Brain microvascular endothelial cell (primary cell): ENCODE measurements around the gene ENTPD7.
"Not testable (repeated sequence)": the region's sequence is repeated elsewhere in the genome, so short reads cannot be mapped to it uniquely, and the experiment has no call there.

ENCODE experiments used
- DNase-seq: peaks from one replicate; pipeline ENCODE4 v3.0.0-alpha.2; 2020
- H3K27ac ChIP-seq: fragments of 250-450 bp; sonication (Bioruptor Pico); 2 replicates; pipeline ENCODE4 v1.5.1; 2020; ENCODE audit warnings: mild to moderate bottlenecking, moderate library complexity
- H3K27me3 ChIP-seq: fragments of 250-450 bp; sonication (Bioruptor Pico); replicated peaks from 2 replicates; pipeline ENCODE4 v1.5.1; 2020; ENCODE audit warnings: mild to moderate bottlenecking
- H3K36me3 ChIP-seq: fragments of 250-450 bp; sonication (Bioruptor Pico); replicated peaks from 2 replicates; pipeline ENCODE4 v1.5.1; 2020; ENCODE audit warnings: mild to moderate bottlenecking
- H3K4me3 ChIP-seq: 2 replicates; pipeline ENCODE4 v1.5.1; 2011; ENCODE audit warnings: low read depth, mild to moderate bottlenecking, control low read depth, low read length, moderate library complexity
- in situ Hi-C: cut with HindIII; loops from 2 replicates; pipeline ENCODE4 v1.10.0; 2017; ENCODE audit warnings: low sequenced_read_pairs, low pct_ligation_motif_present
- TF ChIP-seq, protein P1 (sequence below): IDR thresholded peaks from 2 replicates; pipeline ENCODE4 v1.5.1; 2011; ENCODE audit warnings: low read depth, mild to moderate bottlenecking, moderate library complexity, low read length, control low read depth, inconsistent platforms; ENCODE audit errors: missing control alignments

The ENTPD7 gene

DNA sequence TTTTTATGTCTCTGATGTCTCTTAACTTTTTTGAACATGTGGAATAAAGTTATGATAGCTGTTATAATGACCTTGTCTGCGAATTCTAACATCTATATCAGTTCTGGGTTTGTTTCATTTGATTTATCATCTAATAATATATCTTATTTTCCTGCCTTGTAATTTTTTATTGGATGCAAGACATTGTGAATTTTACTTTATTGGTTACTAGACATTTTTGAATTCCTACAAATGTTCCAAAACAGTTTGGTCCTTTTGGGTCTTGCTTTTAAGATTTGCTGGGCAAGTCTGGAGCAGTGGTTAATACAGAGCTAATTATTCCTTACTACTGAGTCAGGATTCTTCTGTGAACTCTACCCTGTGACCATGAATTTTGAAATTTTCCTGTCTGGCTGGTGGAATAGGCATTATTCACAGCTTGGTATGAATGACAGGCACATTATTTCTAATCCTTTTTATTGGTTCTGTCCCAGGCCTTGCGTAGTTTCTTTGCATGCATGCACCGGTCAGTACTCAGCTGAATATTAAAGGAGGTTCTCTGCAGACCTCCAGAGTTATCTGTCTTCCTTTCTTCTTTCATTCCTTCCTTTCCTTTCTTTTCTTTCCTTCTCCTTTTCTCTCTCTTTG lies 81.7 kb downstream of the ENTPD7 start:
- no peak for DNase-seq
- H3K27ac ChIP-seq = no peak overlapping the region
- H3K36me3 ChIP-seq = peaks cover 31% of the 10 kb centered on the region
- H3K27me3 ChIP-seq = no peaks in the 10 kb centered on the region
- no peak overlapping the region for H3K4me3 ChIP-seq
- in situ Hi-C loops = no loop called here
- TF ChIP-seq, protein P1, sequence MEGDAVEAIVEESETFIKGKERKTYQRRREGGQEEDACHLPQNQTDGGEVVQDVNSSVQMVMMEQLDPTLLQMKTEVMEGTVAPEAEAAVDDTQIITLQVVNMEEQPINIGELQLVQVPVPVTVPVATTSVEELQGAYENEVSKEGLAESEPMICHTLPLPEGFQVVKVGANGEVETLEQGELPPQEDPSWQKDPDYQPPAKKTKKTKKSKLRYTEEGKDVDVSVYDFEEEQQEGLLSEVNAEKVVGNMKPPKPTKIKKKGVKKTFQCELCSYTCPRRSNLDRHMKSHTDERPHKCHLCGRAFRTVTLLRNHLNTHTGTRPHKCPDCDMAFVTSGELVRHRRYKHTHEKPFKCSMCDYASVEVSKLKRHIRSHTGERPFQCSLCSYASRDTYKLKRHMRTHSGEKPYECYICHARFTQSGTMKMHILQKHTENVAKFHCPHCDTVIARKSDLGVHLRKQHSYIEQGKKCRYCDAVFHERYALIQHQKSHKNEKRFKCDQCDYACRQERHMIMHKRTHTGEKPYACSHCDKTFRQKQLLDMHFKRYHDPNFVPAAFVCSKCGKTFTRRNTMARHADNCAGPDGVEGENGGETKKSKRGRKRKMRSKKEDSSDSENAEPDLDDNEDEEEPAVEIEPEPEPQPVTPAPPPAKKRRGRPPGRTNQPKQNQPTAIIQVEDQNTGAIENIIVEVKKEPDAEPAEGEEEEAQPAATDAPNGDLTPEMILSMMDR = no peak

DNA sequence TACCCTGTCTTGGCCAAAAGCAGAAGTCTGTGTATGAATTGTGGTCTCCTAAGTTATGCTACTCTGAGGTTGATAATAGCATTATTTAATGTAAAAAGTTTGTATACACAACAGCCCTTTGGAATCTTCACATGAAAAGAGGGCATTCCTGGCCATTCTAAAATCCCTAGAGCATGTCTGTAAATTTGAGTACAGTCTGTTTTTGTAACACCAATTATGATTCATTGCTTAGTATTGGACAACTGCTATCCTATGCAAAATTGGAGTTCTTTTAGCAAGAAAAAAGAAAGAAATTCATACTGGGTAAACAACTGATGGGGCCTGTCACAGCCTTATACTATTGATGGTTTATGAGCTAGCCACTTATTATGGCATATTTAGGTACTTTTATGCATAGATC lies 82.9 kb downstream of the ENTPD7 start:
- TF ChIP-seq, protein P1 = no peak
- in situ Hi-C loops = no loop called here
- no peak overlapping the region for H3K4me3 ChIP-seq
- H3K36me3 ChIP-seq = peaks cover 34% of the 10 kb centered on the region
- H3K27ac ChIP-seq = no peak overlapping the region
- no peak for DNase-seq
- no peaks in the 10 kb centered on the region for H3K27me3 ChIP-seq

DNA sequence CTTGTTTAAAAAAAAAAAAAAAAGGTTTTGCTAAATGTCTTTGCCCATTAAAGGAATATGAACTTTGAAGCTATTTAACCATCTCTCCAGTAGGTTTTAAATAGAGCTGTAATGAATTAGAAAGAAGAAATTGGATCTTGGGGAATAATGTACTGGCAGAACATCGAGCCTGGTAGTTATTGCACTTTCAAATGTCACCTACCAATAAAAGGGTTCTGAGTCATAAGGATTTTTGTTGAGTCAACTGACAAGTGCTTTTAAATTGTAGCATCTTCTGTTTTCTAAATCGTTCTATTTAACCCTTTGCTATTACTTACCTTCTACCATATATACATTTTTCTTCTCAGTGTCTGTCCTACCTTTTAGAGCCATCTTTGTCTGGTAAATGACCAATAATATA lies 83.4 kb downstream of the ENTPD7 start:
- in situ Hi-C loops = no loop called here
- Histone ChIP-seq H3K27ac (no peak overlapping the region), H3K36me3 (peaks cover 33% of the 10 kb centered on the region), H3K4me3 (no peak overlapping the region), H3K27me3 (no peaks in the 10 kb centered on the region)
- no peak for DNase-seq
- TF ChIP-seq, protein P1 = no peak

DNA sequence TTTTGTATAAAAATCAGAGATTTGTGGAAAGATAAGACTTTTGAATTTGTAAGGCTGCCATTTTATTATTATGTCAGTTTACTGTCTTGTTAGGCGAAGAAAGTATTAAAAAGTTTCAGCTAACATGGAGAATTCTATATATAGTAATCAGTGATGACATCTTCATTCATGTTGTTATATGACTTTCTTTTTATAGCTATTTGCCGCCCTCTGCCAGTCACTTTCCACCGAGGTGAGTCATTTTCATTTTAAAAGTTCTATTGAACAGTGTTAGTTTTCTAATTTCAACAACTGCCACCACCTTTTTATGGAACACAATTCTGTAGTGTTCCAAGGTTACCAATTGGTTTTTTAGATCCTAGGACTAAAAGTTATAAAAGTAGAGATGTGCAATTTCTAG lies 84.5 kb downstream of the ENTPD7 start:
- Histone ChIP-seq H3K36me3 (peaks cover 33% of the 10 kb centered on the region), H3K27ac (no peak overlapping the region), H3K4me3 (no peak overlapping the region), H3K27me3 (no peaks in the 10 kb centered on the region)
- in situ Hi-C loops = no loop called here
- no peak for DNase-seq
- TF ChIP-seq, protein P1 = no peak

DNA sequence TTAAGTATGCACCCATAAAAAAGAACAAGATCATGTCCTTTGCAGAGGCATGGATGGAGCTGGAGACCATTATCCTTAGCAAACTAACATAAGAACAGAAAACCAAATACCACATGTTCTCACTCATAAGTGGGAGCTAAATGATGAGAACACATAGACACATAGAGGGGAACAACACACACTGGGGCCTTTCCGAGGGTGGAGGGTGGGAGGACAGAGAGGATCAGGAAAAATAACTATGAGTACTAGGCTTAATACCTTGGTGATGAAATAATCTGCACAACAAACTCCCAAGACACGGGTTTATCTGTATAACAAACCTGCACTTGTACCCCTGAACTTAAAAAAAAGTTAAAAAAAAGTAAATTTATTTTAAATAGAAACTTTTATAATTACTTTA lies 86.9 kb downstream of the ENTPD7 start:
- H3K36me3 ChIP-seq = peaks cover 20% of the 10 kb centered on the region

DNA sequence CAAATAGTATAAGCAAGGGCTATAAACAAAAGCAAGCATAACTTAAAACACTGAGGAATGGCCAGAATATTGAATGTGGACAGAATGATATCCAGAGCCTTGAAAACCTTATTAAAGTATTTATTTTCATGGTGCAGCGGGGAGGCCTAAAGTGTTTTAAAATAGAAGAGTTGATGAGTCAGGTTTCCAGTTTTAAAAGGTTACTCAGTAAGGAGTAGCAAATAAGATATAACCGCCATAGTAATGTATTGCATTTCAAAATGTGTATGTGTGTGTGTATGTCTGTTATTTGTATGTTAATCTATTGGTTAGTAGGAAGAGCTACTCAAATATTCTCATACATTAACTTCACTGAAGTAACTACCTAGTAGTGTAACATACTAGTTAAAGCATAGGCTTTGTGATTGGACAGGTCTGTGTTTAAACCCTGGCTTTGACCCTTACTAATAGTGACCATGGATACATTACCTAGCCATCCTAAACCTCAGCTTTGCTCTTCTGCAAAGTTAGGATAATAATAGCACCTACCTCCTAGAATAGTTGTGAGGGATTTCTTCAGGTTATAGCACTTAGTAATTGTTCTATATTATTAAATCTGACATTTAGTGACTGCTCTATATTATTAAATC lies 89.6 kb downstream of the ENTPD7 start:
- Histone ChIP-seq H3K4me3 (no peak overlapping the region), H3K27ac (no peak overlapping the region), H3K27me3 (no peaks in the 10 kb centered on the region), H3K36me3 (peaks cover 14% of the 10 kb centered on the region)
- DNase-seq = no peak
- TF ChIP-seq, protein P1 = no peak
- in situ Hi-C loops = no loop called here

More for the DNA sequence above, 86.9 kb downstream of the ENTPD7 start:
- in situ Hi-C loops, H3K4me3 ChIP-seq, H3K27me3 ChIP-seq, H3K27ac ChIP-seq, DNase-seq: not testable (repeated sequence)
